H1 (cell line): Measurements from ENCODE around the gene RPL37. TPM values are rescaled to one million over a fixed set of nuclear protein-coding genes. Genes with fewer than 3 reads are reported as not detected.
"Not testable (repeated sequence)": the region's sequence is repeated elsewhere in the genome, so short reads cannot be mapped to it uniquely, and the experiment has no call there.

Experiments
- CTCF ChIA-PET: fragments of 300-600 bp; sonication (Branson Sonifier 250); formaldehyde crosslinking; loops from one replicate; lab custom pipeline; 2021; ENCODE audit not compliant: partially characterized antibody; lab: Charles Lee
- POLR2A ChIA-PET: fragments of 300-600 bp; sonication (Branson Sonifier 250); formaldehyde crosslinking; loops from one replicate; lab custom pipeline; 2021; ENCODE audit warnings: inconsistent platforms; ENCODE audit not compliant: partially characterized antibody; lab: Charles Lee
- DNase-seq, 2 experiments: peaks; one replicate each; pipeline versions ENCODE4 v3.0.0 to v3.0.0-alpha.2; 2010 to 2022; ENCODE audit warnings: low spot score in 2 of 2, low read depth in 1 of 2, mixed read lengths in 1 of 2
- FAIRE-seq: peaks from 2 replicates; lab custom pipeline; 2011; peaks lifted over from hg19 to GRCh38; lab: Jason Lieb, UNC
- H2AFZ ChIP-seq: 2 replicates; pipeline ENCODE4 v1.8.1; 2012; ENCODE audit warnings: low read length, inconsistent platforms
- H2AK5ac ChIP-seq: 2 replicates; pipeline ENCODE4 v1.6.1; 2013; ENCODE audit warnings: low read depth, low read length
- H2BK120ac ChIP-seq: replicated peaks from 2 replicates; pipeline ENCODE3; 2013; ENCODE audit warnings: low read depth, low read length, inconsistent platforms
- H2BK12ac ChIP-seq: 2 replicates; pipeline ENCODE4 v1.6.1; 2013; ENCODE audit warnings: low read depth, low read length
- H2BK15ac ChIP-seq: 2 replicates; pipeline ENCODE4 v1.6.1; 2013; ENCODE audit warnings: low read length
- H2BK20ac ChIP-seq: 2 replicates; pipeline ENCODE4 v1.6.1; 2013; ENCODE audit warnings: low read length
- H2BK5ac ChIP-seq: 2 replicates; pipeline ENCODE4 v1.6.1; 2013; ENCODE audit warnings: low read depth, low read length
- H3K14ac ChIP-seq: 2 replicates; pipeline ENCODE4 v1.6.1; 2013; ENCODE audit warnings: inconsistent platforms; ENCODE audit not compliant: insufficient read length
- H3K18ac ChIP-seq: 2 replicates; pipeline ENCODE4 v1.6.1; 2013; ENCODE audit warnings: low read length; ENCODE audit errors: extremely low read depth
- H3K23ac ChIP-seq: 2 replicates; pipeline ENCODE4 v1.6.1; 2013; ENCODE audit warnings: inconsistent platforms; ENCODE audit not compliant: insufficient read length
- H3K23me2 ChIP-seq: 2 replicates; pipeline ENCODE4 v1.6.1; 2013; ENCODE audit warnings: low read depth, low read length
- H3K27ac ChIP-seq: 2 replicates; pipeline ENCODE4 v1.6.1; 2011; ENCODE audit warnings: low read depth, low read length, inconsistent platforms
- H3K27me3 ChIP-seq, 4 experiments: replicated peaks in 1 of 4; 1 replicate in 1 of 4; 2 replicates in 3 of 4; pipeline versions ENCODE4 v1.6.1 to v1.8.1; 2011 to 2013; ENCODE audit warnings: low read length in 3 of 4, mild to moderate bottlenecking in 3 of 4, inconsistent platforms in 2 of 4, mixed read lengths in 2 of 4, moderate library complexity in 1 of 4; ENCODE audit not compliant: control insufficient read depth in 3 of 4, insufficient read depth in 3 of 4; ENCODE audit errors: extremely low read depth in 1 of 4
- H3K36me3 ChIP-seq, 4 experiments: 2 replicates each; pipeline versions ENCODE4 v1.6.1 to v1.8.1; 2011 to 2013; ENCODE audit warnings: mild to moderate bottlenecking in 4 of 4, low read length in 3 of 4, moderate library complexity in 2 of 4, control low read depth in 1 of 4, inconsistent platforms in 1 of 4; ENCODE audit not compliant: insufficient read depth in 4 of 4, control insufficient read depth in 2 of 4
- H3K4ac ChIP-seq: replicated peaks from 2 replicates; pipeline ENCODE3; 2013; ENCODE audit warnings: low read length, low read depth, mixed read lengths, inconsistent platforms; ENCODE audit not compliant: insufficient read length
- H3K4me1 ChIP-seq, 4 experiments: replicated peaks in 1 of 4; 1 replicate in 1 of 4; 2 replicates in 3 of 4; pipeline versions ENCODE4 v1.6.1 to v1.8.1; 2011 to 2013; ENCODE audit warnings: low read length in 3 of 4, inconsistent platforms in 2 of 4, mixed read lengths in 1 of 4; ENCODE audit not compliant: insufficient read depth in 4 of 4, control insufficient read depth in 3 of 4
- H3K4me2 ChIP-seq, 2 experiments: 2 replicates each; pipeline versions ENCODE4 v1.6.1 to v1.8.1; 2011 to 2013; ENCODE audit warnings: low read depth in 2 of 2, low read length in 2 of 2, control low read depth in 1 of 2, inconsistent platforms in 1 of 2, mild to moderate bottlenecking in 1 of 2; ENCODE audit not compliant: insufficient read depth in 1 of 2
- H3K4me3 ChIP-seq, 4 experiments: fragments of 200-600, 300-600 bp in 1 of 4; sonication (generic), shearing (Covaris generic), sonication (Bioruptor Twin) in 1 of 4; 2 replicates each; pipeline versions ENCODE4 v1.5.1 to v1.8.1; 2011 to 2016; ENCODE audit warnings: low read length in 4 of 4, low read depth in 3 of 4, control low read depth in 2 of 4, inconsistent platforms in 2 of 4, mild to moderate bottlenecking in 2 of 4, mixed read lengths in 1 of 4, moderate library complexity in 1 of 4; ENCODE audit not compliant: insufficient read depth in 2 of 4; ENCODE audit errors: extremely low read depth in 1 of 4
- H3K56ac ChIP-seq: replicated peaks from 2 replicates; pipeline ENCODE3; 2013; ENCODE audit warnings: low read depth, mild to moderate bottlenecking, mixed read lengths, low read length, inconsistent platforms; ENCODE audit not compliant: insufficient read length
- H3K79me1 ChIP-seq: 2 replicates; pipeline ENCODE4 v1.6.1; 2013; ENCODE audit warnings: low read depth, low read length, control low read depth
- H3K79me2 ChIP-seq, 2 experiments: 2 replicates each; pipeline versions ENCODE4 v1.6.1 to v1.8.1; 2012 to 2013; ENCODE audit warnings: low read length in 2 of 2, mild to moderate bottlenecking in 2 of 2, inconsistent platforms in 1 of 2; ENCODE audit not compliant: insufficient read depth in 2 of 2, control insufficient read depth in 1 of 2
- H3K9ac ChIP-seq, 4 experiments: replicated peaks in 1 of 4; 1 replicate in 1 of 4; 2 replicates in 3 of 4; pipeline versions ENCODE4 v1.6.1 to v1.8.1; 2011 to 2013; ENCODE audit warnings: low read depth in 3 of 4, low read length in 3 of 4, control low read depth in 2 of 4, mild to moderate bottlenecking in 2 of 4, moderate library complexity in 2 of 4, inconsistent platforms in 1 of 4; ENCODE audit errors: extremely low read depth in 1 of 4
- H3K9me3 ChIP-seq, 2 experiments: 2 replicates each; pipeline versions ENCODE4 v1.6.1 to v1.8.1; 2012 to 2013; ENCODE audit warnings: mild to moderate bottlenecking in 2 of 2, moderate library complexity in 2 of 2, control low read depth in 1 of 2, inconsistent platforms in 1 of 2, low read depth in 1 of 2, low read length in 1 of 2, mixed read lengths in 1 of 2; ENCODE audit not compliant: insufficient read depth in 2 of 2
- H4K20me1 ChIP-seq, 2 experiments: replicated peaks in 1 of 2; 2 replicates each; pipeline versions ENCODE3 to v1.8.1; 2011 to 2013; ENCODE audit warnings: inconsistent platforms in 2 of 2, low read length in 2 of 2, mild to moderate bottlenecking in 1 of 2; ENCODE audit not compliant: insufficient read depth in 2 of 2, control insufficient read depth in 1 of 2
- H4K5ac ChIP-seq: 2 replicates; pipeline ENCODE4 v1.6.1; 2013; ENCODE audit warnings: low read length, low read depth, mixed read lengths, inconsistent platforms; ENCODE audit not compliant: insufficient read length
- H4K8ac ChIP-seq: 2 replicates; pipeline ENCODE4 v1.8.0; 2013; ENCODE audit warnings: mild to moderate bottlenecking, moderate library complexity, low read length, inconsistent platforms; ENCODE audit not compliant: insufficient read depth; ENCODE audit errors: extremely low read depth
- H4K91ac ChIP-seq: replicated peaks from 2 replicates; pipeline ENCODE3; 2013; ENCODE audit warnings: low read length, mixed read lengths, inconsistent platforms; ENCODE audit not compliant: insufficient read length
- WGBS, 2 experiments: shearing (Covaris generic) in 1 of 2; methylation state at CpG; one replicate each; pipeline versions ENCODE4 v1.1.6 to v1.1.7; 2013 to 2015; ENCODE audit warnings: low lambda C conversion rate in 2 of 2, mixed read lengths in 2 of 2, inconsistent platforms in 1 of 2, low coverage in 1 of 2, missing lambda C conversion rate in 1 of 2; ENCODE audit not compliant: insufficient replicate concordance in 2 of 2, insufficient coverage in 1 of 2, insufficient read length in 1 of 2; ENCODE audit errors: extremely low coverage in 1 of 2, missing lambda C conversion rate in 1 of 2; 5-methylcytosine and 5-hydroxymethylcytosine counted together
- polyA plus RNA-seq, 7 experiments: library from polyadenylated mRNA; depleted of rRNA in 3 of 7; stranded (reverse) in 5 of 7; unstranded in 2 of 7; fragments of >200 nt in 5 of 7; fragments of 200-250 nt in 2 of 7; gene quantifications; 1 replicate in 5 of 7; 2 replicates in 1 of 7; 4 replicates in 1 of 7; pipeline versions ENCODE4 v1.2.1 to v1.2.3, GENCODE V29; 2011 to 2013; ENCODE audit warnings: missing spikeins in 2 of 7, mixed read lengths in 2 of 7
- total RNA-seq: library from RNA; stranded (reverse); fragmentation: NEBNext Ultra II Directional; extraction: Animal tissue kit (Norgen Biotek cat#: 25700); gene quantifications from 2 replicates; pipeline ENCODE4 v1.2.1, GENCODE V29; 2021

RPL37 gene
- total and polyA plus RNA-seq, 2 of the 8 experiments (the other 6 are each of a cell fraction or from before 2014, with no cell fraction given): 467 to 1,534 TPM

DNA sequence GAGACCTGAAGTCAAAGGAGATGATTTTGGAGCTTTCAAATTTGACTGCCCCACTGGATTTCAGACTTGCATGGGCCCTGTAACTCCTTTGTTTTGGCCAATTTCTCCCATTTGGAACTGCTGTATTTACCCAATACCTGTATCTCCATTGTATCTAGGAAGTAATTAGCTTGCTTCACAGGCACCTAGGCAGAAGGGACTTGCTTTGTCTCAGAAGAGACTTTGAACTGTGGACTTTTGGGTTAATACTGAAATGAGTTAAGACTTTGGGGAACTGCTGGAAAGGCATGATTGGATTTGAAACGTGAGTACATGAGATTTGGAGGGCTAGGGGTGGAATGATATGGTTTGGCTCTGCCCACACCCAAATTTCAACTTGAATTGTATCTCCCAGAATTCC lies 48.0 kb upstream of the RPL37 start:
- POLR2A ChIA-PET, H3K9ac ChIP-seq, H2BK12ac ChIP-seq, H4K91ac ChIP-seq, H2BK15ac ChIP-seq, H3K27me3 ChIP-seq, H4K8ac ChIP-seq, H3K14ac ChIP-seq, H3K56ac ChIP-seq, H2BK120ac ChIP-seq, H3K4me2 ChIP-seq, H3K27ac ChIP-seq, H3K79me2 ChIP-seq, DNase-seq, H3K4me3 ChIP-seq, H4K5ac ChIP-seq, H3K23me2 ChIP-seq, H3K23ac ChIP-seq, H2AFZ ChIP-seq, H3K4ac ChIP-seq, H2BK5ac ChIP-seq, H2AK5ac ChIP-seq, FAIRE-seq, H3K4me1 ChIP-seq, H3K36me3 ChIP-seq, H4K20me1 ChIP-seq, H2BK20ac ChIP-seq, H3K18ac ChIP-seq, H3K79me1 ChIP-seq: not testable (repeated sequence)
- peaks cover 9 to 14% of the 10 kb centered on the region in 2 experiments; a peak in 2 of 4 replicates for H3K9me3 ChIP-seq
- CTCF ChIA-PET: interaction anchor here (0.6 to 1.4 kb wide), 2 partner anchors 11 to 19 kb away, joined by 7 read pairs; no protein-coding TSS in a partner anchor
- 75% methylated on average over 1 of the region's 1 CpG; no CpG with 5 or more reads in 1 of the 2 experiments for WGBS, 2 experiments
